Glomerular endothelial cell (primary cell): ENCODE measurements around the gene AUP1. TPM values are rescaled to one million over a fixed set of nuclear protein-coding genes. Genes with fewer than 3 reads are reported as not detected.

ENCODE experiments used
- DNase-seq: peaks from one replicate; pipeline ENCODE4 v3.0.0-alpha.2; 2011; ENCODE audit warnings: low read depth, low spot score; ENCODE audit errors: extremely low read depth
- total RNA-seq: library from RNA; depleted of rRNA; stranded (reverse); fragments of >200 nt; gene quantifications from 2 replicates; pipeline ENCODE4 v1.2.3, GENCODE V29; 2015

AUP1 gene
- total RNA-seq, 1 donor from 2014 or later, result 136 TPM

DNA sequence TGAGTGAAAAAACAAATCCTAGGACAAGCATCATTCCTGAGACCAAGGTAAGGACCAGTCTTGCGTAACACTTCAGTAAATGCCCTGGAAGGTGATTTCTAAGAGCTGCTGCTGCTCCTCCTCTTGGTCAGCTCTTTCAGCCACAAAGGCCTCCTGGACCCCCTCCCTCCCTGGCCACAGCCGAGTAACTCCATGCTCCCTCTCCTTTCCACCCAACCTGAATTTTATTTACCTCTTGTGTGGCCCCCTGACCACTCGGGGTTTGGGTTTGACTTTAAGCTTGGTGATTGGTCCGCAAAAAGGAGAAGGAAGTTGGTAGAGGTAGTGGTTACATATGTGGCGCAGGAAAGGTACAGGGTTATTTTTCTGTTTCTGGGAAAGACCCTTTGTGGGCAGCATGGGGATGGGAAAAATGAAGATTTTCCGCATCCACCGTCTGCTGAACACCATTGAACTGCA, 9.4 kb upstream of the AUP1 start:
- DNase-seq, result no peak

GRCh38 chr2:74537140-74537539, 7.6 kb upstream of the AUP1 start:
- no peak for DNase-seq

GRCh38 chr2:74536166-74536950, 6.9 kb upstream of the AUP1 start:
- no peak for DNase-seq

GRCh38 chr2:74535440-74535965, 6.0 kb upstream of the AUP1 start:
- DNase-seq, result no peak

DNA sequence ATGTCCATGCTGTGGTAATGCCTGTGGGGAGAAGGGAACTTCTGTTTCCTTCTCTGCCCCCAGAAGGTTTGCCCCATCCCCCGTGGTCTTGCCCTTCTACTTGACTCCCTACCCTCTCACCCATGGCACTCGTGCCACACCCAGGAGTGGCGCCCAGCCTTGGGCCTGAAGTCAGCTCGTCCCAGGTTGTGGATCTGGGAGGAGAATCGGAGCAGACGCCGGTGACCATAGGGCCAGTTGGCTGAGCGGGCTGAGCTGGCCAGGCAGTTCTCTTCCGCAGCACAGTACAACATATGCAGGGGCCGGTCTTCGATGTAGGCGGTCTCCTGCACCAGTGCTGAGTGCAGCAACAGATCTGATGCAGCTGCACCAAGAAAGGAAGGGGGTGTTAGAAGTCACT, 4.9 kb upstream of the AUP1 start:
- DNase-seq, result no peak

GRCh38 chr2:74533464-74533863, 4.0 kb upstream of the AUP1 start:
- no peak for DNase-seq

DNA sequence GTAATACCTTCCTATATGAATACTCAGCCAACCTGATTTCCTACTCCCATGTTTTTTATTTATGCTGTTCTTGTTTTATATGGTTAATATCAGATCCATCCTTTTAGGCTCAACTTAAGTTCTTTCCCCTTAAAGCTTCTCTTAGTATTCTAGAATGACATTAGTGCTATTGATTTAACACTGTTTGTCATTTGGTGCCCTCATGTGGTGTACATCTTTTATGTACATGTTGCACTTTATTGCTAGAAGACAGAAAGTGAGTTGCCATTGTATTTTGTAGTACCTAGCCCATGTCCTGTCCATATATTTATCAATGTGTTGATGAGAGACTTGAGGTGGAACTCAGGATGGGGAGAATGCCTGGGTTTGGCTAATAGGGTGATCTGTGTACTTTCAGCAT, 2.7 kb upstream of the AUP1 start:
- DNase-seq, result no peak

GRCh38 chr2:74531666-74532065, 2.2 kb upstream of the AUP1 start:
- no peak for DNase-seq

- no peak for DNase-seq
These were observed 1.0 kb upstream of the AUP1 start for GRCh38 chr2:74530239-74531187.

- no peak for DNase-seq
These were observed 728 bp downstream of the AUP1 start for GRCh38 chr2:74528600-74529356.

DNA sequence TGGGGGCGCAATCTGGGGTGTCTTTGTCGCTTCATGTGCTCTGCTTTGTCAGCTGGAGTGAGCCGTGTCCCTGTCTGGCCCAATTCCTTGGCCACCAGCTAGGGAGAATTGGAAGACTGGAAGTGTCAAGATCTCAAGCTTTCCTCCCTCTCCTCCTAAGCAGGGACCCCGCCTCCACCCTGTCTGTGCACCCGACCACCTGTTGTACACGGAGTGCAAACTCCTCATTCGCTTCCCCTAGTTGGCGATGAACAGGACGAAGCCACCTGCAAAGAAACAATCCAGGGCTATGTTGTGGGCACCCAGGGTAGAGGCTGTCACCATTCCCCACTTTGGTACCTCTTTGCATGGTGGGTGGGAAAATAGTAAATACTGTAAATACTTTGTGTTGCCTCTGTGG, 1.8 kb downstream of the AUP1 start:
- DNase-seq, result no peak

DNA sequence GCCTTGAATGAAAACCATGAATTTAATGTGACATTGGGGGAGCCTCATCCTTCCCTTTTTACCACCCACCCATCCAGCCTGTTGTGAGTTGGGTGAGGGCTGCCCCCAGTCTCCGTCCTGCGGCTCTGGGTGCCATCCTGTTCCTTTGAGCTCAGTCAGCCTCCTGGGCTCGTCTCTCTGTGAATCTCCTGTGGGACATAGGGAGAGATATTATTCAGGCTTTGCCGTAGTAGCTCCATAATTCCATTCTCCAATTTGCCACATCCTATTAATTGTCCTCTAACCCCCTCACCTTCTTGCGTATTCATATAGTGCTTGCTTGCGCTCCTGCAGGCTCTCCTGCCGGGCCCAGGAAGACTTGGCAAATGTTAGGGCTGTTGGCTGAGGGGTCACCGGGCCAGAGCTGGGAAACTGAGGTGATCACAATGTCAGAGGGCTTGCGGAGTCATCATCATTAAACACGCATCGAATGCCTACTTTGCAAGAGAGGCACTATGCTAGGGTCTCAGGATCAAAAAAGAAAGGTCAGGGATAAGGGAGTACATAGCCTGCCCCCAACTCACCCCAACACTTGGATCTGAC, 2.8 kb downstream of the AUP1 start:
- DNase-seq, result no peak

- no peak for DNase-seq
These were observed 3.5 kb downstream of the AUP1 start, which contains the start of gene DQX1 for GRCh38 chr2:74525717-74526648. Gene DQX1 (minus strand): TSS chr2:74526231. CDS start chr2:74525729, 502 bp downstream.

DNA sequence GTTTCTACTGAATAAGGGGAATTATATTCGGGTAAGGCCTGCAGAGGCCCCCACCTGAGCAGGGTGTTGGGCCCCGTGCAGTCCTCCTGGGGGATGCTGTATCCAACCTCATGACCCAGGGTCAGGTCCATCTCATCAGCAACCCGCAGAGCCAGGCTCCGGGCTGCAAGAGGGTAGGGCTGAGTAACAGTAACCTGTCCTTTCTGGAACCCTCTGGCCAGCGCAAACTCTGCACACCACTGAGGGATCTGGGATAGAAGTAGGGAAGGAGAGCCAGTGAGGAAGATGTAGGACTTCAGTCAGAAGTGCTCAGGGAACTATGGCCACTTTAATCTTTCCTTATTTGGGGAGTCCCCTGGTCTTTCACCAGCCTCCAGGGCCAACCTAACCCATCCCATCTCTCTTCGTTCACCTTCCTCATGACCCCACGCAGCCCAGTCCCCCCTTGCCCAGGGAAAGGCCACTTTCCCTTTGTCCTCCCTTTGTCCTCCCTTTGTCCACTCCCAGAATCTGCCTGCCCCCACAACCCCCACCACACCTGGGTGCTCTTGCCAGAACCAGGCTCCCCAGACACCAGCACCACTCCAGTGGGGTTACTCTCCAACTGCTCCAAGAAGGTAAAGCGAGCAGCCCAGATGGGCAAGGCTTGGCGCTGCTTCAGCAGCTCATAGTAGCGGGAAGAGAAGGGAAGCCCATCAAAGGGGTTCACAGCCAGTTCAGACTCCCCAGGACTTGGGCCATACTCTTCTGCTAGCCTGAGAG, 4.4 kb downstream of the AUP1 start:
- DNase-seq, result no peak

GRCh38 chr2:74524005-74524404, 5.5 kb downstream of the AUP1 start:
- DNase-seq, result no peak

GRCh38 chr2:74522516-74522915, 7.0 kb downstream of the AUP1 start:
- DNase-seq, result no peak

- DNase-seq, result no peak
These were observed 12.9 kb downstream of the AUP1 start for GRCh38 chr2:74516650-74517049.

- DNase-seq, result no peak
These were observed 13.4 kb downstream of the AUP1 start for GRCh38 chr2:74515981-74516633.
